Measurements from ENCODE around the gene IRF7.
"Not testable (repeated sequence)": the region's sequence is repeated elsewhere in the genome, so short reads cannot be mapped to it uniquely, and the experiment has no call there.

IRF7 gene

DNA sequence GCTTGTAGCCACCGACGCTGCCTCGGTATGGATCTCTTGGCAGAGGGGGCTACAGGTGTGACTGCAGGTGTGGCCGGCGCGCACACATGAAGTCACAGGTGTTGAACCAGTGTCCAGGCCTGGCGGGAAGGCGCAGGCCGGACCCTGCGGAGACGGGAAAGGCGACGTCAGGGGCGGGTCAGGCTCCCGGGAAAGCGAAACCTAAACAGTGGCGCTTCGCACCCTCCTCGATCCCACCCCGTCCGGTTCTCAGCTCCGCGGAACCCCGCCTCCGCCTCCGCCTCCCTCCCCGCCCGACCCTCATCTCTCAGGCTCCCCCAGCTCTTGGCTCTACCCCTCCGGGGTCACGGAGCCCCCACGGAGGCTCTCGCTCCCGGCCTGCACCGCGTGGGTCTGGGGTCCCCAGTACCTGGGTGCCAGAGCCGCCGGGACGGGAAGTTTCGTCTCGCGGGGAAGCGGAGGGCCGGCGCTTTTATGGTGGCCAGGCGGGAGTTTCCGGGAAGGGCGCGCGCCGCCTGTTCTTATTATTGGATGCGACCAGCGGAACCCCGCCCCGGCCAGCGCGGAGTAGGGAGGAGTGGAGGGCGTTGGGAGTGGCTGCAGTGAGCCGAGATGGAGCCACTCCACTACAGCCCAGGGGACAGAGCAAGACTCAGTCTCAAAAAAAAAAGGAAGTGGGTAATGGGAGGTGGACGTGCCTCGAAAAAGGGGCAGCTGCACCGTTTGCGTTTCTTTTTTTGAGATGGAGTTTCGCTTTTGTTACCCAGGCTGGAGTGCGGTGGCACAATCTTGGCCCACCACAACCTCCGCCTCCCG lies at the start of gene IRF7:
Gene IRF7 (minus strand): TSS at position 447 of the 816 bp plus-strand sequence. CDS start 586 bp downstream, outside the sequence.
- DNase-seq, result peak; percentile 88

GRCh38 chr11:665062-665703 lies 49.4 kb upstream of the IRF7 start:
- no peak for DNase-seq

GRCh38 chr11:662689-663274 lies 47.0 kb upstream of the IRF7 start:
- DNase-seq, result peak; percentile 50

DNA sequence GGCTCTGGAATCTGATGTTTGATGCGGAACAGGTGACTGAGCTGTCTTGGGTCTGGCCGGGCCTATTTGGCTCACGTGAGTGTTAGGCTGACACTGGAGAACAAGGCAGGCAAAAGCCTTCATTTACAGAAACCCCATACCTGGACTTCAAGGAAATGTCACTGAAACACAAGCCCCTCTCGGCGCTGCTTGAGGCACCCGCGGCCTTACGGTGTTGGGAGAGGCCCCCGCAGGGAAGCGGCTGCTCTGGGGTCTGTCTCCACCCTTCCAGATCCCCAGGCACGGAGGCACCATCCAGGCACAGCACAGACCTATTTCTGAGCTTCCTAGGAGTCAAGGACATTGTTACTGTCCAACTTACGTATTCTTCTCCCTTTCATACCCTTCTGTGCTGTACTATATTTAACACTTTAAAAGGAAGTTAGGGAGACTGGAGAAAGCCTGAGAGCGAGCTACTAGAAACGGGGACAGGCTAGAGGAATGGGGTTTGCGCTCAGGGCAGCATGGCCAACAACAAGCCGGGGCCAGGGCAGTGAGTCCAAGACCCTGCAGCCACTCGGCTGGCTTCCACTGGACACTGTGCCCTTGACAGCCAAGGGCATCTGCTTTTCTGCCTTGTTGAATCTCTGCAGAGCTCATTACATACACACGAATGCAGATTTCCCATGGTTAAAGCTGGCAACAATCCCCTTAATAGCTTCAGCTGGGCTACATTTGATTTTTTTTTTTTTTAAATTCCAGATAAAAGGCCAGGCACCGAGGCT lies 45.1 kb upstream of the IRF7 start:
- no peak for DNase-seq

GRCh38 chr11:660281-660680 lies 44.5 kb upstream of the IRF7 start:
- no peak for DNase-seq

DNA sequence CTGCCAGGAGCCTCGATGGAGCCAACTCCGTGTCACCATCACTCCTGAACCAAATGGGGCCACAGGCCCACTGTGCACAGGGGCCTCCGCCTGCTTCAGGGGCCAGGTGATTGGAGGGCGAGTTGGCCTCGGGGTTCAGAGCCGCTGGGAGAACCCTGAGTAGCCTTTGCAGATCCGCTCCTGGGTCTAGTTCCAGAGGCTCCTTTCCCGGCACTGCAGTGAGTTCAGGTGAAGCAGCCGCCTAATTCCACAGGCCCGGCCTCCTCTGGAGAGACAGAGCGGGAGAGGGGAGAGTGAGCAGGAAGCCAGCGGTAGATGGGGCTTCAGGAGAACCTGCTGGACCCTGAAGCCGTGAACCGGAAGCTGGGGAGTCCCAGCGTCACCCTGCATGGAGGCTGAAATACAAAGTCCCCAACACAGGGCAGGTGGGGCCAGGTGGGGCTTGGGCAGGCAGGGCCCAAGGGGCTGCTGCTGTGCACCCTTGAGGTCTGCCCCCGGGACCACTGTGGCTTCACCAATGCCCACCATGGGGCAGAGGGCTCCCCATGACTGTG lies 43.9 kb upstream of the IRF7 start:
- no peak for DNase-seq

- DNase-seq, result no peak
Observed at GRCh38 chr11:657691-658126, 42.0 kb upstream of the IRF7 start.

DNA sequence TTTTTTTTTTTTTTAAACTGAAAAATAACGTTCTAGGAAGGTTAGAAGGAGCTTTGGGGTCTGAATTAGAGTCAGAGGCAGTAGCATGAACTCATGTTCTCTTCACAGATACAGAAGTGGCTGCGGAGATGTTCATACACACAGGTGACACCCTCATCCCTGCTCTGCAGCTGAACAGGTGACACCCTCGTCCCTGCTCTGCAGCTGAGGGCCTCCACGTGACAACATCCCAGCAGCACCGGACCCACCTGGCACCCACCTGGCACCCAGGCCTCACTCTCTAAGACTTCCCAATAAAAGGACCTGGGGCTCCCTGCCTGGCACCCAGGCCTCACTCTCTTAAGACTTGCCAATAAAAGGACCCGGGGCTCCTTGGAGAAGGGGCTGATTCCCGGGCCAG lies 41.1 kb upstream of the IRF7 start:
- no peak for DNase-seq

- no peak for DNase-seq
Observed at GRCh38 chr11:656426-656825, 40.7 kb upstream of the IRF7 start.

GRCh38 chr11:655036-655726 lies 39.4 kb upstream of the IRF7 start:
- no peak for DNase-seq

GRCh38 chr11:654444-654843 lies 38.7 kb upstream of the IRF7 start:
- not testable (repeated sequence) for DNase-seq

DNA sequence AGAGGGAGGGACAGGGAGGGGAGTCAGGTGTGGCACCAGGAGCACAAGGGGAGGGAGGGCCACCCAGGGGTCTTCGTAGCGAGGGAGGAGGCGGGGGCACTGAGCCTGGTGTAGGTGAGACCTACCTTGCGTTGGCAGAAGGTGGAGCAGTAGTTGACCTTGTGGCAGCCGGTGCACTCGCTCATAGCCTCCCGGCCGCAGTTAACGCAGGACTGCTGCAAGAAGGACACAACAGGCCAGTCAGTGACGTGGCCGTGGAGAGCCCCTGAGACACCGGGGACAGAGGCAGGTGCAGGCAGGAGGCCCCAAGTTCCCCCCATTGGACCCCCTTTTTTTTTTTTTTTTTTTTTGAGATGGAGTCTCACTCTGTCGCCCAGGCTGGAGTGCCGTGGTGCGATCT lies 38.1 kb upstream of the IRF7 start:
- no peak for DNase-seq

DNA sequence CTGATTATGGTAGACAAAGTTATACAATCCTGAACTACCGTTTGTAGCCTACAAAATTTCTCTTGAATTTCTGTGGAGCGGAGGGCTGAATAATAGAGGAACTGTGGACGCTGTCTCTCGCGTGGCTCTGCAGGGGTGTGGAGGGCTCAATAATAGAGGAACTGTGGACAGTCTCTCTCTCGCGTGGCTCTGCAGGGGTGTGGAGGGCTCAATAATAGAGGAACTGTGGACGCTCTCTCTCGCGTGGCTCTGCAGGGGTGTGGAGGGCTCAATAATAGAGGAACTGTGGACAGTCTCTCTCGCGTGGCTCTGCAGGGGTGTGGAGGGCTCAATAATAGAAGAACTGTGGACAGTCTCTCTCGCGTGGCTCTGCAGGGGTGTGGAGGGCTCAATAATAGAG lies 37.4 kb upstream of the IRF7 start:
- not testable (repeated sequence) for DNase-seq

GRCh38 chr11:650482-650881 lies 34.7 kb upstream of the IRF7 start:
- DNase-seq, result no peak

DNA sequence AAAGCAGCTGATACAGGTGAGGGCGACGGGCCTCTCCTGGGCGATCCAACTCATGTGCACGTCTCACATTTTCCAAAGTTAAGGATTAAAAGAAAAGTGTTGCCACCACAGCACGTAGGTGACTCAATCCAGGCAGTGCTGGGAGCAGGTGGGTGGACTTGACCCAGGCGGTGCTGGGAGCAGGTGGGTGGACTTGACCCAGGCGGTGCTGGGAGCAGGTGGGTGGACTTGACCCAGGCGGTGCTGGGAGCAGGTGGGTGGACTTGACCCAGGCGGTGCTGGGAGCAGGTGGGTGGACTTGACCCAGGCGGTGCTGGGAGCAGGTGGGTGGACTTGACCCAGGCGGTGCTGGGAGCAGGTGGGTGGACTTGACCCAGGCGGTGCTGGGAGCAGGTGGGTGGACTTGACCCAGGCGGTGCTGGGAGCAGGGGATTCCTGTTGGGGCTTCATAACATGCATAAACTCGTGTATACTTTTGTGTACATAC lies 32.0 kb upstream of the IRF7 start:
- DNase-seq, result not testable (repeated sequence)

DNA sequence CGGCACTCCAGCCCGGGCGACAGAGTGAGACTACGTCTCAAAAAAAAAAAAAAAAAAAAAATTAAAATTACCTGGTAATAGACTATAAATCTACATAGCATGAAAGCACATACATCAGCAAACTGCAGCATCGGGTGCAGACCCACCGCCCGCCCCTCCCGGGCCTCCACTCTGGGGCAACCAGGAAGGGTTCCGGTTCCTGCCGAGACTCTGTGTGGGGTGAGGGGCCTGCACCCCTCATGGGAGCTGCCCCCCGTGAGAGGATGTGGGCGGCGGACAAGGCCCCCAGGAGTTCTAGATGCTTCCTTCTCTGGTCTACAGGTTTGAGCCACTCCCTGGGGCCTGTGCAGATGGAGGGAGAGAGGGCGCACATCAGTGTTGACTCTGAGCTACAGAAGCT lies 30.5 kb upstream of the IRF7 start:
- DNase-seq, result no peak

- DNase-seq, result no peak
Observed at GRCh38 chr11:645536-645935, 29.8 kb upstream of the IRF7 start.

- DNase-seq, result no peak
Observed at GRCh38 chr11:643849-644738, 28.3 kb upstream of the IRF7 start.

GRCh38 chr11:643366-643765 lies 27.6 kb upstream of the IRF7 start:
- no peak for DNase-seq

DNA sequence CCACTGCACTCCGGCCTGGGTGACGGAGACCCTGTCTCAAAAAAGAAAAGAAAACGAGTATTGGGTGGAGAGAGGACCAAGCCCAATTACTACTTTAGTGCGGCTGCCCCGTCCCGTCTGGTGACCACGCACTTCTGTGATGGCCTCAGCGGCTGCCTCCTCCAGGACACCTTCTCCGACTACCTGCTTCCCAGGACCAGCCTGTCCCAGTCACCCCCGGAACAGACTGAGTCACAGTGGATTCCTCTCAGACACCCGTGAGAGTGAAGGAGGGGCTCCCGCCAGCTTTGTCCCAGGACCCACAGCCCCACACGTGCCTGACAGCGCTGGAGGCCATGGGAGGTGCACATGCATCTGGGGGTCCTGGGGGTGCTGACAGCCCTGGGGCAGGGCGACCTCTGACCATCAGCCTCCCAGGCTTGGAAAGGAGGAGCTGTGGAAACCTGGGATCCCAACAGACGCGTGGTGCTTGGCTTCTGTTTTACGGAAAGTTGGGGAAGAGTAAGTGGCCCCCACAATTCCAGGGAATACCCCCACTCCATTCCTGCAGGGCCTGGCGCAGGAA lies 26.1 kb upstream of the IRF7 start:
- no peak for DNase-seq
